Measurements from ENCODE around the gene KLRF1. TPM values are rescaled to one million over a fixed set of nuclear protein-coding genes. Genes with fewer than 3 reads are reported as not detected.

KLRF1 gene
- total RNA-seq, 3 donors from 2014 or later (not counting 1 experiment from before 2014, with no cell fraction given) = 364 to 424 (median 392) TPM

GRCh38 chr12:9869307-9870161 is 42.3 kb downstream of the KLRF1 start, which contains the start of gene CLEC2B:
Gene CLEC2B (minus strand): TSS chr12:9869354.
- Histone ChIP-seq H3K4me1 (ENCODE audit: control insufficient read depth, insufficient read depth, low read length) (peaks cover 9% of the 10 kb centered on the region), H3K9me3 (ENCODE audit: control insufficient read depth, insufficient read depth, low read length) (no peaks in the 10 kb centered on the region), H3K27ac (ENCODE audit: low read length) (peak within 1 kb of the TSS; percentile 99), H3K4me3 (ENCODE audit: low read length) (peak within 1 kb of the TSS; percentile 99), H3K27me3 (ENCODE audit: control insufficient read depth, insufficient read depth, low read length) (no peaks in the 10 kb centered on the region), H3K36me3 (ENCODE audit: control insufficient read depth, insufficient read depth, low read length) (no peaks in the 10 kb centered on the region)
- Mint-ChIP-seq H3K36me3 (peaks cover 10% of the 10 kb centered on the region), H3K27me3 (ENCODE audit: low read depth in 2 of 2) (no peaks in the 10 kb centered on the region), H3K4me1 (peaks cover 38 to 43% of the 10 kb centered on the region in 2 donors), H3K27ac (peak within 1 kb of the TSS; percentile 98 to 100), H3K9me3 (no peaks in the 10 kb centered on the region), H3K4me3 (peak within 1 kb of the TSS; percentile 98)
- intact Hi-C loops (cut with micrococcal nuclease) = loop anchor here (1.0 to 10.0 kb wide), 7 partner anchors 17 to 523 kb away; partner anchors contain the start of genes KLRD1, KLRF1 and KLRK1
- ATAC-seq (peak; percentile 74 to 86 (median 74)), DNase-seq (peak in 1 of 2 donors; percentile 80)
- 0% methylated on average over 8 of the region's 11 CpGs for WGBS (ENCODE audit: insufficient coverage)
- TF ChIP-seq CTCF (IDR thresholded peaks at IDR 0.05) = no peak

DNA sequence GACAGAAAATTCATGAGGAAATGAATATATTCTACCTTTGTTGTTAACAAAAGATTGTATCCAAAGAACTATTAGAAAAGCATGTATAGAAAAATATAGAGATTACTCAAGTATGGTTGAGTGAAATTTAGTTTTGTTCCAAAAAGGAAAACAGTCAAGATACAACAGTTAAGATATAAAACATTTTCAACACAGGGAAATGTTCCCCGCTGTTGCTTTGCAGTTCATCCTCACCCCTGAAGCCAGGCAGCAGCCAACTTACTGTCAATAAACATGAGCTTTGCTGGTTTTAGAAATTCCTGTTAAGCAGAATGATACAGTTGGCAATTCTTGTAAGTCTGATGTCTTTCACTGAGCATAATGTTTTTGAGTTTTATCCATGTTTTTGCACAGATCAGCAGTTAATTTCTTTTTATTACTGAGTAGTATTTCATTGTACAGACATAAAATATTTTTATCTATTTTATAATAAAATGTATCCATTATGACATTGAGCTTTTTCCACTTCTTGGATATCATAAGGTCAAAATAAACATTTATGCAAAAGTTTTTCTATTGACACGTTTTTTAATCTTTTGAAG is 43.1 kb downstream of the KLRF1 start:
- peak overlapping the region; percentile 98 to 100 for H3K27ac Mint-ChIP-seq
- H3K27me3 Mint-ChIP-seq (ENCODE audit: low read depth in 2 of 2) = no peaks in the 10 kb centered on the region
- Histone ChIP-seq H3K36me3 (ENCODE audit: control insufficient read depth, insufficient read depth, low read length) (no peaks in the 10 kb centered on the region), H3K4me3 (ENCODE audit: low read length) (peak overlapping the region; percentile 99), H3K27me3 (ENCODE audit: control insufficient read depth, insufficient read depth, low read length) (no peaks in the 10 kb centered on the region), H3K27ac (ENCODE audit: low read length) (peak overlapping the region; percentile 99), H3K9me3 (ENCODE audit: control insufficient read depth, insufficient read depth, low read length) (no peaks in the 10 kb centered on the region), H3K4me1 (ENCODE audit: control insufficient read depth, insufficient read depth, low read length) (peaks cover 4% of the 10 kb centered on the region)
- DNase-seq (peak in 1 of 2 donors; percentile 51), ATAC-seq (no peak)
- peak overlapping the region; percentile 98 for H3K4me3 Mint-ChIP-seq
- H3K36me3 Mint-ChIP-seq = peaks cover 10% of the 10 kb centered on the region
- TF ChIP-seq CTCF (IDR thresholded peaks at IDR 0.05) = no peak
- intact Hi-C loops (cut with micrococcal nuclease) = no loop called here
- 0% methylated on average over 1 of the region's 2 CpGs for WGBS (ENCODE audit: insufficient coverage)
- peaks cover 29 to 35% of the 10 kb centered on the region in 2 donors for H3K4me1 Mint-ChIP-seq
- H3K9me3 Mint-ChIP-seq = no peaks in the 10 kb centered on the region

GRCh38 chr12:9872162-9872561 is 44.9 kb downstream of the KLRF1 start:
- no peak overlapping the region for H3K27ac Mint-ChIP-seq
- Histone ChIP-seq H3K27me3 (ENCODE audit: control insufficient read depth, insufficient read depth, low read length) (no peaks in the 10 kb centered on the region), H3K9me3 (ENCODE audit: control insufficient read depth, insufficient read depth, low read length) (no peaks in the 10 kb centered on the region), H3K4me1 (ENCODE audit: control insufficient read depth, insufficient read depth, low read length) (peaks cover 4% of the 10 kb centered on the region), H3K27ac (ENCODE audit: low read length) (no peak overlapping the region), H3K36me3 (ENCODE audit: control insufficient read depth, insufficient read depth, low read length) (no peaks in the 10 kb centered on the region), H3K4me3 (ENCODE audit: low read length) (no peak overlapping the region)
- H3K27me3 Mint-ChIP-seq (ENCODE audit: low read depth in 2 of 2) = no peaks in the 10 kb centered on the region
- H3K4me1 Mint-ChIP-seq = peaks cover 12 to 21% of the 10 kb centered on the region in 2 donors
- 90% methylated on average over 3 of the region's 3 CpGs for WGBS (ENCODE audit: insufficient coverage)
- intact Hi-C loops (cut with micrococcal nuclease) = no loop called here
- ATAC-seq (no peak), DNase-seq (no peak)
- TF ChIP-seq CTCF (IDR thresholded peaks at IDR 0.05) = no peak
- H3K4me3 Mint-ChIP-seq = no peak overlapping the region
- no peaks in the 10 kb centered on the region for H3K9me3 Mint-ChIP-seq
- no peaks in the 10 kb centered on the region for H3K36me3 Mint-ChIP-seq

All from natural killer cell (primary cell).